Activated CD8-positive, alpha-beta memory T cell treated with anti-CD3 and anti-CD28 coated beads, Interleukin-2, amount 50 U/mL, for 1 hour (primary cell): ENCODE data around the gene PLPP7.
A peak's percentile ranks its signal among the peaks of the same experiment; 100 is the strongest.
"Not testable (repeated sequence)": the region's sequence is repeated elsewhere in the genome, so short reads cannot be mapped to it uniquely, and the experiment has no call there.

Source experiments
- DNase-seq: peaks from one replicate; pipeline ENCODE4 v3.0.0-alpha.2; 2020; ENCODE audit errors: extremely low read depth

Gene PLPP7

DNA sequence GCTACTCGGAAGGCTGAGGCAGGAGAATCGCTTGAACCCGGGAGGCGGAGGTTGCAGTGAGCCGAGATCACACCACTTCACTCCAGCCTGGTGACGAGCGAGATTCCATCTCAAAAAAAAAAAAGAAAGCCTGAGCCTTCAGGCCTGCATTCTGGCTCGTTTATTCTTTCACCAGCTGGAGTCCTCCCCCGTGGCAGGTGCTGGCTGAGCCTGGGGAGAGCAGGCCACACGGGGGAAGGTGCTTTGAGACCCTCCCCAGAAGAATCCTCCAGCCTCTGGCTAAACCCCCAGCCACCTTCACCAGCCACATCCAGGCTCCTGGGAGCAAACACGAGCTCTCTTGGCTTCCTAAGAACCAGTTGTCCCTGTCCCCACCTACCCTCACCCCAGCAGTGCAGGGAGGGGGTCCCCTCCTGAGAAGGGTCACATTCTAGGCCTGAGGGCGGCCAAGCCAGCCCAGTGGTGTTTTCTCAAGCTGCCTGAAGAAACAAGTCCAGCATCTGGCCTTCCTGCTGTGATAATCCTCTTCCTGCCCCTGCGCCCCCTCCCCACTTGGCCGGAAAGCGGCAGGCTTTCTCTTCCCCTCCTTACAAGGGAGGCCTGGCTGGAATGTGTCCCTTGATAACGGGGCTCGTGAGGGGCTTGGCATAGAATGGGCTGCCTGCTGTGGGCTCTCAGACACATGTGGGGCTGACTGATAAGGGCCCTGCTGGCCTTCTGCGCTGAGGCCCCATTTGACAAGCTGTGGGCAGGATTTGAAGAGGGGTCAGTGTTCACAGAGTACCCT is 41.5 kb downstream of the PLPP7 start:
- no peak for DNase-seq

DNA sequence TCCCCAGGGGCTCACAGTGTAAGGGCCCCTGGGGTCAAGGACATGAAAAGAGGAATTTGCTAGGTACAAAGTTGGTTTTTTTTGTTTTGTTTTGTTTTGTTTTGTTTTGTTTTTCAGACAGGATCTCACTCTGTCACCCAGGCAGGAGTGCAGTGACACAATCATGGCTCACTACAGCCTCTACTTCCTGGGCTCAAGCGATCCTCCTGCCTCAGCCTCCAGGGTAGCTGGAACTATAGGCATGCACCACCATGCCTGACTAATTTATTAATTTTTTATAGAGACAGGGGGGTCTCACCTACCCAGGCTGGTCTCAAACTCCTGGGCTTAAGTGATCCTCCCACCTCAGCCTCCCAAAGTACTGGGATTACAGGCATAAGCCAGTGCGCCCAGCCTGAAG is 42.5 kb downstream of the PLPP7 start:
- not testable (repeated sequence) for DNase-seq

DNA sequence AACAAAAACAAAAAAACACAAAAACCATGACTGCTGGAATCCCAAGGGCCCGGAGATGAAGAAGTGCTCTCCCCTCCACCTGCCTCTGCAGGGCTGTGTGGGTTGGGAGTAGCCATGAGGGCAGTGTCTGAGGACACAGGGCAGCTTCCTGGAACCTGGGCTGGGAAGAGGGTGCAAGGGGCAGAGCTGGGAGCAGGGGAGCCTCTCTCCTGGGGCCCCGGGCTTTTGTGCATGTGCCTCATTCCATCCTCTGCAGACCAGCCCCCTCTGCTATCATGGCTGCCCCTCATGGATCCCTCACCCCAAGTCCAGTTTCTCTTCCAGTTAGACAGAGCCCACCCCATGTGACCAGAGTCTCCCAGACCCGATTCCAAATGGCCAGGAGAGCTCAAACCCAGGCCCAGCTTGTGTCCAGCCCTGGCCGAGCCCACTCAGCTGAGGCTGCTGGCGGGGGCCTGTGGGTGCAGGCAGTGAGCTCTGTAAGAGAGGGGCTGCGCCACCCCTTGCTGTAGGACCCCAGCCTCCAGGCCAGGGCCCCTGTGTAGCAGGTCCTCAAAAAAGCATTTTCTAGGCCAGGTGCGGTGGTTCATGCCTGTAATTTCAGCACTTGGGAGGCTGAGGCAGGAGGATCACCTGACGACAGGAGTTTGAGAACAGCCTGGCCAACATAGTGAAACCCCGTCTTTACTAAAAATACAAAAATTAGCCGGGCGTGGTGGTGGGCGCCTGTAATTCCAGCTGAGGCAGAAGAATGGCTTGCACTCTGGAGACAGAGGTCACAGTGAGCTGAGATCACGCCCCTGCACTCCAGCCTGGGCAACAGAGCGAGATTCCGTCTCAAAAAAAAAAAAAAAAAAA is 44.5 kb downstream of the PLPP7 start:
- DNase-seq = no peak

DNA sequence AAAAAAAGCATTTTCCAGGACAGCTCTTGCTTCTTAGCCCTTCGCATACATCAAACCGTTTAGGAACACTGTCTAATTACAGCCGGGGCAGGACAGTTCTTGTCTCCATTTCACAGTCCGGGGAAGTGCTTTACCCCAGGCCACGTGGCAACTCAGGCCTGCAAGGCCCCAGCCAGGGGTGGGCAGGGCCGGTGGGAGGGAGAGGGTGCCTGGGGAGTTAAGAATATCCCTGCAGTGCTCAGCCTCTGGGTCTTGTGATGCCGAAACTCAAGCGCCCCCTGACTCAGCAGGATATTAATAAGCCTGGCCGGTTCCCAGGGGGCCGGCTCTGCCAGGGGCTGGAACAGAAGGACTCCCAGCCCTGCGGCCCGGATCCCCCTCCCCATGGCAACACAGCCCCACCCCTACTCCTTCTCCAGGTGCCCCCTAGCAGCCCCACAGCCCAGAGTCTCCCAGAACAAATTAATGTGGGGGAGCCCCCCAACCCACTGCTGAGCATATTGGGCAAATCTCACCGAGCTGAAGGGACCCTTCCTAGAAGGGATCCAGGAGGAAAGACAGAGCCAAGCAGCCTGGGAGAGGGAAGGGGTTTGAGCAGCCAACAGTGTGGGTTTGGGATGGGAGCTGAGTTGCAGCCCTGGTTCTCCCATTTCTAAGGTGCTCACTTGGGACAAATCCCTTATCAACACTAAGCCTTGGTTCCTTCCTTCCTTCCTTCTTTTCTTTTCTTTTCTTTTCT is 45.3 kb downstream of the PLPP7 start:
- no peak for DNase-seq

DNA sequence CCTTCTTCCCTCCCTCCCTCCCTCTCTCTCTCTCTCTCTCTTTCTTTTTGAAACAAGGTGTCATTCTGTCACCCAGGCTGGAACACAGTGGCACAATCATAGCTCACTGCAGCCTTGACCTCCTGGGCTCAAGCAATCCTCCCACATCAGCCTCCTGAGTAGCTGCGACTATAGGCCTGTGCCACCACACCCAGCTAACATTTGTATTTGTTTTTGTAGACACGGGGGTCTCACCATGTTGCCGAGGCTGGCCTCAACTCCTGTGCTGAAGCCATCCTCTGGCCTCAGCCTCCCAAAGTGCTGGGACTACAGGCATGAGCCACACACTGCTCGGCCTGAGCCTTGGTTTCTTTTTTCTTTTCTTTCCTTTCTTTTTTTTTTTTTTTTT is 45.8 kb downstream of the PLPP7 start:
- no peak for DNase-seq

DNA sequence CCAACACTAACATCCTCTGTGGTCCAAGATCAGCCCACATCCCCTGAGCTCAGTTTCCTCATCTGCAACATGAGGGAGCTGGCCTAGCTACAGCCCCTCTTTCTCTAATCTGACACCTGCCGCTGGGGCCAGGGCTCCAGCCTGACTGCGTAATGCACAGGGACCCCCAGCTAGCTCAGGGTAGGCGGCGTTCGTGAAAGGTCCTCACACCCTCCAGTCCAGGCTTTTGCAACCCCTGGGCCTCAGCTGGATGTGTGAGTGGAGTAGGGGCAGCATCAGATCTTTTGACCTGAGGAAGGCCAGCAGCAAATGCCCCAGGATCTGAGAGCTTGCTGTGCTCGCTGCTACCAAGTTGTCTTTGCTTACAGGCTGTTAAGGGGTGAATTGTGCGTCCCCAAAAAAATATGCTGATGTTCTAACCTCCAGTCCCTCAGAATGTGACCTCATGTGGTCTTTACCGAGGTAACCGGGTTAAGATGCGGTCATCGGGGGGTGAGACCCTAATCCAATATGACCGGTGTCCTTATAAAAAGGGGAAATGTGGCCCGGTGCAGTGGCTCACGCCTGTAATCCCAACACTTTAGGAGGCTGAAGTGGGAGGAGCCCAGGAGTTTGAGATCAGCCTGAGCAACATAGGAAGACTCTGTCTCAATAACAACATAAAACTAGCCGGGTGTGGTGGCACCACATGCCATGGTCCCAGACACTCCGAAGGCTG is 47.8 kb downstream of the PLPP7 start:
- no peak for DNase-seq

DNA sequence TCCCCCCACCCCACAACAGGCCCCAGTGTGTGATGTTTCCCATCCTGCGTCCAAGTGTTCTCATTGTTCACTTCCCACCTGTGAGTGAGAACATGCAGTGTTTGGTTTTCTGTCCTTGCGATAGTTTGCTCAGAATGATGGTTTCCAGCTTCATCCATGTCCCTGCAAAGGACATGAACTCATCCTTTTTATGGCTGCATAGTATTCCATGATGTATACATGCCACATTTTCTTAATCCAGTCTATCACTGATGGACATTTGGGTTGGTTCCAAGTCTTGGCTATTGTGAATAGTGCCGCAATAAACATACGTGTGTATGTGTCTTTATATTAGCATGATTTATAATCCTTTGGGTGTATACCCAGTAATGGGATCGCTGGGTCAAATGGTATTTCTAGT is 49.7 kb downstream of the PLPP7 start:
- DNase-seq = not testable (repeated sequence)

DNA sequence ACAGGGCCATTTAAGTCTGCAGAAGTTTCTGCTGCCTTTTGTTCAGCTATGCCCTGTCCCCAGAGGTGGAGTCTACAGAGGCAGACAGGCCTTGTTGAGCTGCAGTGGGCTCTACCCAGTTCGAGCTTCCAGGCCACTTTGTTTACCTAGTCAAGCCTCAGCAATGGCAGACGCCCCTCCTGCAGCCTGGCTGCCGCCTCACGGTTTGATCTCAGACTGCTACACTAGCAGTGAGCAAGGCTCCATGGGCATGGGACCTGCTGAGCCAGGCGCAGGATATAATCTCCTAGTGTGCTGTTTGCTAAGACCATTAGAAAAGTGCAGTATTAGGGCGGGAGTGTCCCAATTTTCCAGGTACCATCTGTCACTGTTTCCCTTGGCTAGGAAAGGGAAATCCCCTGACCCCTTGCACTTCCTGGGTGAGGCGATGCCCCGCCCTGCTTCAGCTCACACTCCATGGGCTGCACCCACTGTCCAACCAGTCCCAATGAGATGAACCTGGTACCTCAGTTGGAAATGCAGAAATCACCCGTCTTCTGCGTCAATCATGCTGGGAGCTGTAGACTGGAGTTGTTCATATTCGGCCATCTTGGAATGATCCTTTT is 55.5 kb downstream of the PLPP7 start:
- not testable (repeated sequence) for DNase-seq

DNA sequence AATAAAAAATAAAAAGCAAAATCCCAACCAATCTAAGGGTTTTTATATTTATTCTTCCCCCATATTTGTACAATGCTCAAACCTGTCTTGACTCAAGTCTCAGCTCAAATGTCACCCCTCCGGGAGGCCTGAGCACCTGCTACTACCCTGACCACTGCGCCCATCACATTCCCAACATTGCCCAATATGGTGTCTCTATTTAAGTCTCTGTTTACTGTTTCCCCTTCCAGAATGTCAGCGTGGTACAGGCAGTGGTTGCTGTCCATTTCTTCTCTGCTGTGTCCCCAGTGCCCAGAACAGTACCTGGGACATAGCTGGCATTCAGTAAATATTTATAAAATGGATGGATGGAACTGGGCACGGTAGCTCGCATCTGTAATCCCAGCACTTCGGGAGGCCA is 57.0 kb downstream of the PLPP7 start:
- DNase-seq = no peak

DNA sequence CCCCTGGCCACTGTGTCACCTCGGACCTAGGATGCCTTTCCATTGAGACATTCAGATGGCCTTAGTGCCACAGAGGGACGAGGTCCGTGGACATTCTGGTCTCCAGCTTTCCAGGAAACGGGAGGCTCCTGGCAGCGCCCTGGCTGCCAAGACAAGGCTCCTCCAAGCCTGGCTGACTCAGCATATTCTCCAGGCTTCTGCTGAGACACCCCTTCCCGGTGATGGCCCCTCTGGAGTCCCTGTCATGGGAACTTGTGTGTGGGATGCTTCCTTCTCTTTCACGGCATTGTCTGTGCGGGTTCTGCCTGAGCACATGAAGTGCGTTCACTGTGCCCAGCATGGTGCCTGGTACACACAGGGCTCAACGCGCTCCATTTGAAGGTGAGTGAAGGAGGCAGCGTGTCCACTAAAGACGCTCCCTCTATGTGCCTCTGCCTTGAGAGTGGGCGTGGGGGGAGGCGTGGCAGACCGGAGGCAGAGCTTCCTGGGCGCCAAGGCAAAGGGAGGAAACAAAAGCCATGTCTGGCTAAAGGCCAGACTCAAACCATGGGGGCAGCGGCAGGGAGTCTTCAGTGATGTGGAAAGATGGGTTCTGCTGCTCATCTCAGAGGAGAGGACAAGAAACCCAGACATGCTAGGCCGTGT is 58.0 kb downstream of the PLPP7 start:
- no peak for DNase-seq

DNA sequence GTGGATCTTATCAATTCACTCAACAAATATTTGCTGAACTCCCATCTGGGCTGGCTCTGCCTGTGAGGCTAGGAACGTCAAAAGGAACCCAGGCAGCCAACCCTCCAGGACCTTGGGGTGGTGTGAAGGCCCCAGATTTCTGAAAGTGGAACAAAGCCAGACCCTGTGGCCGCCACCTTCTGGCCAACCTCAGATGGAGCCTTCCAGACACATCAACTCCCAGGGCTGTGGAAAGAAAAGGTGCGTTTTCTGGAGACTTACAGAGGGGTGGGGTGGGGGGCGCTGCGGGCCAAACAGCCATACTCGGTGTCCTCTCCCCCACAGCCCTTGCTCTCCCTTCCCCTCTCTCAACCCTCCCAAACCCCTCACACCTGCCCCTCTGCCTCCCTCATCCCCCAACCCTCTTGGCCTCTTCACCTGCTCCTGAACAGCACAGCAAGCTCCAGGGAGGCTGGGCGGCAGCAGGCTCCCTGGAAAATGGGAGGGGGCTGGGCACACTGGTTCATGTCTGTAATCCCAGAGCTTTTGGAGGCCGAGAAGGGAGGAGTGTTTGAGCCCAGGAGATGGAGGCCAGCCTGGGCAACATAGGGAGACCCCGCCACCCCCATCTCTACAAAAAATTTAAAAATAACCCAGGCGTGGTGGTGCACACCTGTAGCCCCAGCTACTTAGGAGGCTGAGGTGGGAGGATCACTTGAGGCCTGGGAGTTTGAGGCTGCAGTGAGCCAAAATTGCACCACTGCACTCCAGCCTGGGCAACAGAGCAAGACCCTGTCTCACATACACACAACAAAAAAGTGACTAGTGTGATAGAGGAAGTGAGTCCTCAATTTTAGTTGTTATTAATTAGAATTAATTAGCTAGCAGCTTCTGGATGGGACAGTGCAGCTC is 59.4 kb downstream of the PLPP7 start:
- no peak for DNase-seq

DNA sequence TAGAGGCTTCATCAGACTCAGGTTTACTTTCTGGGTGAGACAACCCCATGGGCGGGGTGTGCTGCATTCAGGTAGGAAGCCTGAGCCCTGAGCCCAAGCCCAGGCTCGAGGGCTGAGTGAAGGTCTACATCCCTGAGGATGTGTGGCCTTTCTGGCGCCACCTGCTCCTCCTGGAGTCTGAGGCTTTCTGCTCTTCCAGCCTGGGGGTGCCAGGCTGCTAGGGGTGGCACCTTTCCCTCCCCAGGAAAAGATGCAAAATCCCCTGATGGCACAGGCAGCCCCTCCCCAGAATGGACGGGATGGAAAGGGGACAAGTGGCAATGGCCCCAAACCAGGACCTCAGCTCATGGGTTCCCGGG is 60.0 kb downstream of the PLPP7 start:
- no peak for DNase-seq

DNA sequence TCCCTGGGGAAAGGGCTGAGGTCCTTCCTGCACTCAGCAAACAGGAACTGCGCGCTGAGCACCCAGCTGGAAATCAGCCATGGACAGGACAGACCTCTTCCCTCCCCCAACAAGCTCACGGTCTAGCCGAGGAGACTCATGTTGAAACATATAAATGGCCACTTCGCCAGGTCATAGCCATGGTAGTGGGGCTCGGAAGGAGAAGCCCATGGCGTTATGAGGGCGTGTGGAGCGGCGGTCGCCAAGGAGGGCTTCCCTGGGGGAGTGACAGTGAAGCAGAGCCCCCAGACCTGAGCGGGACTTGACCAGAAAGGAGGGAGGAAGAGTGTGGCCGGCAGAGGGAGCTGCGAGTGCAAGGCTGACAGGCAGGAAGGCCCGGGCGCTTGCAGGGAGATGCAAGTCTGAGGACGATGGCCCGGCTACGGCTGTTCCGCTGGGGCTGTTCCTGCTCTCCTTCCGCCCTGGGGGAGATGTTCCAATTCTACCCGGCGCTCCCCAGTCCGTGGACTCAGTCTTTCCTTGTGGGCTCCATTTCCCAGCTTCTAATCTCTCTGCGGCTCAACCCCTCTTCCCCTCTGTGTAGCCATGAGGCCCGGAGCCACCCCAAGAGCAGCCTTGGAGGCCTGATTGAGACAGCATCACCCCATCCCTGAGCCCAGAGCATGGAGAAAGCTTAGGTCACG is 60.5 kb downstream of the PLPP7 start:
- peak; percentile 73 for DNase-seq

DNA sequence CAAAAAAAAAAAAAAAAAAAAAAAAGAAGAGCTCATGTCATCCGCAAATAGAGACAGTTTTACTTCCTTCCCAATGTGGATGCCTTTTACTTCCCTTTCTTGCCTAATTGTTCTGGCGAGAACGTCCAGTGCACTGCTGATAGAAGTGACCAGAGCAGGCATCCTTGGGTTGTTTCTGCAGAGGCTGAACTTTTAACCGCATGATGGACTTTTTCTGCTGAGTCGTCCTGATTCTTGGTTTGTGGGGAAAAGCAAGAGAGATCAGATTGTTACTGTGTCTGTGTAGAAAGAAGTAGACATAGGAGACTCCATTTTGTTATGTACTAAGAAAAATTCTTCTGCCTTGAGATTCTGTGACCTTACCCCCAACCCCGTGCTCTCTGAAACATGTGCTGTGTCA is 67.0 kb downstream of the PLPP7 start:
- DNase-seq = not testable (repeated sequence)

DNA sequence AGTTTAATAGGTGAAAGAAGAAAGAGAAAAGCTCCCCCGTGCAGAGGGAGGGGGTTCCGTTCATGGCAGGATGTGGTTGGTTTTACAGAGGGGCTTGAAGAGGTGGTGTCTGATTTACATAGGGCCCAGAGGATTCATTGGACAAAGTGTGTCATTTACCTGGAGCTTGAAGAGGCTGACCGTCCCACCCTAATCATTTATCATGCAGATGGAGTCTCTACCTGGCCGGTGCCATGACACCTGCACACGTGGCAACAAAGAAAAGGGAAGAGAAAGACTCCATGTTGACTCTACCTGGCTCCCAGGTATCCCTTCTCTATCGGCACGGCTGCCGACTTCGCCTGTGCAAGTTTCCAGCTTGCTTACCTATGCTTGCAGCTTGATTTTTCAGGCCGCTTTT is 69.0 kb downstream of the PLPP7 start:
- no peak for DNase-seq
